Left renal cortex interstitium (tissue), 4 donors: ENCODE measurements around the gene MORC1. TPM values are rescaled to one million over a fixed set of nuclear protein-coding genes. Genes with fewer than 3 reads are reported as not detected.

Experiments used
- DNase-seq, 4 donors: peaks; one replicate each; pipeline ENCODE4 v3.0.0-alpha.2; 2013; ENCODE audit warnings: low read depth in 4 of 4, low spot score in 2 of 4, missing footprints in 1 of 4
- polyA plus RNA-seq, 4 donors: library from polyadenylated mRNA; unstranded; fragments of 120-200 nt; gene quantifications; one replicate each; pipeline ENCODE4 v1.2.1, GENCODE V29; 2013; ENCODE audit not compliant: insufficient read length in 4 of 4

The MORC1 gene
- polyA plus RNA-seq, 4 donors = 0.42 to 0.52 (median 0.47) TPM

DNA sequence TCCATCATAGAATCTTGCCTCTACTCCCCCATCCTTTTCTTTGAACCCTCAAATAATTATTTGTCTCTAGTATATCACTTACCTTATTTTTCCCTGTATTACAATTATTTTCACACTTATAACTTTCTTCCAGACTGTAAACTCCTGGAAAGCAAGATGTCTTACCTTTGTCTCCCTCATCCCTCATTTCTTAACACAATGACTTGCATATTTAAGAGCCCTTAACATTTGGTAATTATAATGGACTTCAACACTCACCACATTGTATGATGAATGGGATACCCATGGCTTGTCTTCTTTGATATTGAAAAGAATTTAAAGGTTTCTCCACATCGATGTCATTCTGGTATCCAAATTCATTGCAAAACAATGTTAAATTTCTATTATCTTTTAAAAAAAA, 82.9 kb downstream of the MORC1 start:
- no peak for DNase-seq

DNA sequence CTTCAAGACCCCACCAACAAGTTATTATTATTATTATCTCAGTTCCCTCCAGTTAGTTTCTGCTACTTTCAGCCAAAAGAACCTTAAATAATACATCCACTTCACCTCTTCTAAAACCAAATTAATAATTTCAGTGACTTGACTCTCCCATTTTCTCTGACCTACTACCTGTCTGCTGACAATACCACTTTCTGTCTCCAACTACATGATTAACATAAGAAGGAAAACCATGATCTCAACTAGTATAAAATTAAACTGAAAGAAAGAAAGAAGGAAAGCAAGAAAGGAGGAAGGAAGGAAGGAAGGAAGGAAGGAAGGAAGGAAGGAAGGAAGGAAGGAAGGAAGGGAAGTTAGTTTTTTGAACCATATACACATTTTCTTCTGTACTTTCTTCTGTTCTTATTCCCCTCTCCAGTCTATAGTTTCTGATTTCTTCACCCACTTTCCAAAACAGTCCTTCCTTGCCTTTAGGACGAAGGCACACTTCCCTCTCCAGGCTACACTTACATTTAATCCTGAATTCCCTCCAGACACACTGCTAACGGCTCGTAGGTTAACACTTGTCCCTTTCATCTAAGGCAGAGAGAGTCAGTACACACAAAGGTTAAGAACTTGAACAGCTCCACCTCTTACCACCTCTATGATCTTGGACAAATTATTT, 84.8 kb downstream of the MORC1 start:
- no peak for DNase-seq

DNA sequence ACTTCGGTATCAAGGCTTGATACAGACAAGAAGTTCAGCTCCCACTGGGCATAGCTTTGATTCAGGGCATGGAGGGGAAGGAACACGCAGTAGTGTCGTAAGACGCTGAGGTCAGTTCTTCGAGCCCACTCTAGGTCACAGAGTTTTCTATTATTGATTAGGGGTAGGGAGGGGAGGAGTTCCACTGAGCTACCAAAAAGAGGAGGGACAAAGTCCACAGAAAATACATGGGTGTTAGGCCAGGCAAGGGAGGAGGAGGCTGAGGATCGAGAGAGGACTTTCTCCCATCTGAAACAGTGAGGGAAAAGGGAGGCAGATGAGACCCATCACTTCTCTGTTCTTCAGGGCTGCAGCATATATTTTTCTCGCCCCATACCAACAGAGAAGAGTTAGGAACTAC, 89.2 kb downstream of the MORC1 start:
- no peak for DNase-seq

- DNase-seq = no peak
These were observed 91.1 kb downstream of the MORC1 start for GRCh38 chr3:109026821-109027220.

DNA sequence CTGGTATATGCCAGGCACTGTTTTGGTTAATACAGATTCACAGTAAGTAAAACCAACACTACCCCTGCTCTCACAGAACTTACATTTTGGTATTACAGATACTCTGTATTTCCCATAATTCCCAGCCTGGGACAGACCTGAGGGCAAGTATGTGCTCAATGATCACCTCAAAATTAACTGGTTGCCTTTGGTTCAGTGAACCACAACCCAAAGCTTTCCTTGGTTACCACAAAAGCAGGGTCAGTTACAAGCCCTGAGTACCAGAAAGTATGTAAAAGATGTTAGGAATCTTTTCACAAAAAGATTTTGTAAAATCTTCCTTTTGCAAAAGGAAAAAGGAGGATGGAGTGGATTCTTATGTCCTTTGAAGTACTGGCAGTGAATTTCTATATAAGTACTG, 92.0 kb downstream of the MORC1 start:
- DNase-seq = no peak

DNA sequence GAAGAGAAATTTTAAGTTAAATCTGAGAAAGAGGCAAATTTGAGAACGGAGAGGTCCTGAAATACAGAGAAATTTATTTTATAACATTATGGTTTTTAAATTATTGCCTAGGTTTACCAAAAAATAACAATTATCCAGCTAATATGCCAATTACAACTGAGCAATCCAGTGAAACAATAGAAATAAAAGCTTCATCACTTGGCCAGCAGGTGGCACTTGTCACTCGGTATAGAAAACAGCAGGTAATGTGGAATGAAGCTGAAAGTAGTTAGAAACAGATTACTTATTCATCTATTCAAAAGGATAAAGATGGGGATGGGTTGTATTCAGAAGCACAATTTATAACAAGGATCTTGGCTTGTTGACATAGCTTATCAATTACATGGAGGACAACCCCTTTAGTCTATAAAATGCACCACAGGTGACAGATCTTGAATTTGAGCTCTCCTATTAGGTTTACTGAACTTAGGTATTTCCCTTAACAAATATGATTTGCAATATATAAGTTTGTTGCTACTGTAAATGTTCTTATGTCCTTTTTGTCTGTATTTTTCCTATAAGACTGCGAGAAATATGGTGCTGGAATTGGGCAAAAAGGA, 94.2 kb downstream of the MORC1 start:
- DNase-seq = peak; percentile 18 to 44 (median 30)

DNA sequence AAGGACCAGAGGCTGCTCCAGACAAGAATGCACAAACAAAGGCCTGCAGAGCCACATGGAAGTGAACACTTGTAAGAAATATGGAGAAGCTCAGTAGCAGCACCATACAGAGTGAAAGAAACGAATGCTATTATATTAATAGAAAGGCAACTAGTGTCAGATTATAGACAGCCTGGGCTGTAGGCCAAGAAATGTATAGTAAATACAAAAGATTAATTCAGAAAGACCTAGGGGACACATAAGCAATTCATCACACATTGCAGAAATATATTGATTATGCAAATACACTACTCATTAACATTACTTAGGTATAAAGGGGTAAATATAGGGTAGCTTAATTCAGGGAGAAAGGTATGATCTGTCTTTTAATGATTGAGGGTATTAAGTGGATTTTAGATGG, 94.8 kb downstream of the MORC1 start:
- DNase-seq = no peak

- DNase-seq = no peak
These were observed 96.4 kb downstream of the MORC1 start for GRCh38 chr3:109021556-109021955.

- no peak for DNase-seq
These were observed 99.1 kb downstream of the MORC1 start for GRCh38 chr3:109018828-109019227.

DNA sequence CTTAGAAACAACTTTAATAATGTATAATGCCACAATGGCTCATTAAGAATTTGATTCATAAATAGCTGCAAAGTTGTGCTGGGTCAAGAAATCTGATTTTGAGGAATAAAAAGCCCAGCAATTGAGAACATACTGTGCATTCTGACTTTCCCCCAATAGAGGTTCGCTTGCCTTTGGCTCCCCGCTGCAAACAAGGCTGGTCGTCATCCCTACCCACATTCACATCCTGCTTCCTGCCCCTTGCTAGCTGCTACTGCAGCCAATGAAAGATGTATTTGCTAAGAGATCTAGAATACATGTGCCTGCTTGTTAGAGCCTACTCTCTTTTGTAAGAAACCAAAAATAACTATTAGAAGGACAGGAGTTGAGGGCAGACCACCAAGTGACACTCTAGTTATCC, 112.5 kb downstream of the MORC1 start:
- DNase-seq = no peak

DNA sequence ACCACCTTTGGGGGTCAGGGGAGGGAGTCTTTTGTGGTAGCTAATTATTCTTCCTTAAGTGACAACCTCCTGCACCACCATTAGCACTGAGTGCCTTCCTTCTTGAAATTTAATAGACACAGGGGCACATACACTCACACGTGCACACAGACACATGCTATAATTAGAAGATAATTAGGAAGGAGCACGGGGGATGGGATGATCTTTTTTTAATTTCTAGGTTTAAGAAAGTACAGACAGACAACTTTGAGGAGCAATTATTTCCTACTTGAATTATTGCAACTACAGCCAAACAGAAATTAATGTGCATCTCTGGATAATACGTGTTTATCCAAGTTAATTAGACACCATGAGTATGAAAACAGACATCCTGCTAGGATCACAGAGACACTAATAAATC, 119.5 kb downstream of the MORC1 start:
- no peak for DNase-seq

GRCh38 chr3:108985844-108986243, 132.1 kb downstream of the MORC1 start:
- DNase-seq = no peak

GRCh38 chr3:108983051-108983450, 134.9 kb downstream of the MORC1 start:
- no peak for DNase-seq

DNA sequence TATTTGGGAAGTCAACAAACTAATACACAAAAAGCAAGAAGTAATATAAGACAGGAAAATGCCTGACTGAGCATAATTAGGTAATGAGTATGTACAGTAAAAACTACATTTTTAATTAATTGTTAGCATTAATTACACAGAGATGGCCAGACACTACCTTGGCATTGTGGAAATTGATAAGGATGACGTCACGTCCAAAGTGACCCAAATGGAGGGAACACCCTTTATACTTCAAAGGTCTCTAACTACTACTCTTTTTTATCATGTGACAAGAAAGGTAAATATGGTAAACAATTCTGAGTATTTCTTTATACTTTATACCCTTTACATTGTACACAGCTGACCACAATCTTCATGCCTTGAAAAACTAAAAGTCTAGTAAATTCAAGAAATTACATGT, 141.9 kb downstream of the MORC1 start:
- DNase-seq = no peak

DNA sequence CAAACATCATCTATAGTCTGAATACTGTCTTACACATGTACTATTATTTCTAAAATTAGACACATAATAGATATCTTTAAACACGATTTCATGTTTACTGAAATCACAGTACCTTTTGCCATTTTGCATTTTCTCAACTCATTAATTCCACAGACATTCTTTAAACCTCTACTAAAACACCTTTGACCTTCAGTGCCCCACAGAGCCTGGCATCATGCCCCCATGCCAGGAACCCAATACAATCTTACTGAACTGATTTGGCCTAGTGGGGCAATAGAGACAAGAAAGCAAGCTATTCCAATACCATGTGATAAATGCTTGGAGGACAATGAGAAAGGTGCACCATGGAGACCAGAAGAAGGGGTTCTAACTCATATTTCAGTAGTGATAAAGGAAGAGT, 144.9 kb downstream of the MORC1 start:
- DNase-seq = no peak

- no peak for DNase-seq
These were observed 145.5 kb downstream of the MORC1 start for GRCh38 chr3:108972482-108972881.

GRCh38 chr3:108970561-108970960, 147.4 kb downstream of the MORC1 start:
- DNase-seq = no peak

- no peak for DNase-seq
These were observed 151.2 kb downstream of the MORC1 start for GRCh38 chr3:108966773-108967172.

DNA sequence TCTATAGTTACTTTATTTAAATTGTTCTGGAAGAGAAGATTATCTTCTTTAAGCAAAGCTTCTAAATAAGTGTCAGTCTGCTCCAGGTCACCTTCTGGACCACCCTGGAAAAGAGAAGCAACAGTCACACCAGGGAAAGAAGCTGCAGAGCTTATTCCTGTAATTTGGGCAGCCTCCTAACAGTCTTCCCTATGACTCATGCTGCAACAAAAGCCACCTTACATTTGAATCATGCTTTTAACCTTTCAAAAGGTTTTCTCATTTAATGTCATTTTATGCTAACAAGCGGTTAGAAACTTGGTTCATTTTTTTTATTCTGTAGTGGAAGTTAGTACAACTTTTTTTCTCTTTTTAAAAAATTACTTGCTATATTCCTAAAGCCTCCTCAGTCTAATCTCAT, 158.9 kb downstream of the MORC1 start:
- no peak for DNase-seq

DNA sequence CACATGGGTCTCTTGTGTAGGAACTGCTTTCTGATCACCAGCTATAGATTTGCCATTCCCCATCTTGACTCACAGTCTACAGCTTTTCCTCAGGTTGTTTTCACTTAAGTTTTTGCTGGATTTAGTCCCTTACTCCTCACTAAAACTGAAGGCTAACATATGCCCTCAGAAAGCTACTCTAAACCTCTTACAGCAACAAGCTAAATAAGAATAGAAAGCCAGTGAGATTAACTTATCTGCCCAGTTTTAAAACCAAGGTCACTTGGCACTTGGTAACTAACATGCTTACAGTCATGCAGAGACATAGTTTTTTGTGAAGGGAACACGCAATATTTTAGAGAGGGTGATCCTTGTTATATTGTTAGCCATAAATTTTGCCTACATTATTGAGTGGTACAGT, 164.2 kb downstream of the MORC1 start, which contains the start of gene GUCA1C:
GUCA1C (minus strand) TSS at position 180 of the 400 bp plus-strand sequence; CDS start at position 63, 117 bp downstream.
- no peak for DNase-seq

DNA sequence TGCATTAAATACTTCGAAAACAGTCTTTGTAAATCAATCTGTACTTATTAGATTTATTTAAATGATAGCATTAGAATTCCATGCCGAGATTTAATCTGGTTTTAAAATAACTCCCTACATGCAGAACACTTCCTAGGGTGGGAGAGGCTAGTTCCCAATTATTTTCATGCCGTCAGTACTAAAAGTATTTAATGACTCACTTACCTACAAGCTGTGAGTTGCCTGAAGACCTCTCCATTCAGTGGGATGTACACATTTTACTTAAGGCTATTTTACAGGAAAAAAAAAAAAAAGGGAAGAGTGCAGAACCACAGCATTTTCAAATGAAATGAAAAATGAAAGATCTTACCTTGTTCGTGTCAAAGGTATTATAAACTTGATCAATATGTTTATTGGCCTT, 164.7 kb downstream of the MORC1 start:
- DNase-seq = no peak

DNA sequence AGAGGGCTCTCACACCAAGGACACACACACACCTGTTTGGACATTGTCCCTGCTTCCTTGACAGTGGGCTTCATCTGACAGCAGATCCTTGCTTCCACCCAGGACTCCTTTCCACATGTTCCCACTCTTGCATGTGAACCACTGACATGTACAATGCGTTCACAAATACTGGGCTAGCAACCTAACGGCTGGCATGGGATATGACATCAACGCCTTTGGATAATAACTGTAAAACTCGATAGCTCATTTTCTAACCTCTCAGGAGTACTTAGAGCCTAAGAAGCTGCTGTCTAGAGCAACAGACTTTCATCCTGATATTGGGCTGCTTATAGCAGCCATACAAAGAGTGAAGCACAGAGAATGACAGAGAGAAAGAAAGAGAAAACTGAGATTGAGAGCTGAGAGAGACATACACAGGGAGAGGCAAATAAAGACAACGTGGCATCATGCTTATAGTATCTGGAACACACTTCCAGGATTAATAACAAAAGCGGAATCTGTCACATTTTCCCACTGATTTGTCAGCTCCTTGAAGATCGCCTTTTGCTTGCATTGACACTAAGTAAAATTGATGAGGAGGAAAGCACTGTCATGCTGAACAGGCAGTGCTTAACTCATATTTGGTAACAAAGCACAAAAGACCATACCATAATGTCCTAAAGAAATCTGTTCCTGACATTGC, 166.0 kb downstream of the MORC1 start:
- no peak for DNase-seq
